Esophagus squamous epithelium (tissue), 4 donors: ENCODE data around the gene HOXB8.

Experiments used
- CTCF ChIP-seq, 6 experiments: fragments of 450-650 bp in 4 of 6; fragments of 200-600 bp in 2 of 6; sonication (generic) in 2 of 6; IDR thresholded peaks; one replicate each; pipeline ENCODE4 v1.5.1; 2016 to 2019; ENCODE audit warnings: antibody characterized with exemption in 6 of 6, mild to moderate bottlenecking in 4 of 6, moderate library complexity in 4 of 6
- POLR2A ChIP-seq, 4 donors: fragments of 450-650 bp; IDR thresholded peaks; one replicate each; pipeline ENCODE4 v1.6.1; 2017; ENCODE audit warnings: antibody characterized with exemption in 4 of 4, mild to moderate bottlenecking in 4 of 4, moderate library complexity in 3 of 4

- TF ChIP-seq CTCF (IDR thresholded peaks at IDR 0.05) (no peak), POLR2A (IDR thresholded peaks at IDR 0.05) (no peak)
Measured at GRCh38 chr17:48592057-48592514, 23.0 kb downstream of the HOXB8 start.
